ENCODE measurements around the gene DNPH1.

DNPH1 gene

GRCh38 chr6:43178951-43179830 lies 50.1 kb downstream of the DNPH1 start:
- no peaks in the 10 kb centered on the region for H3K9me3 ChIP-seq (ENCODE audit: insufficient read depth, low read length)
- no peak overlapping the region for H3K9ac ChIP-seq (ENCODE audit: insufficient read length, low read depth)
- DNase-seq (ENCODE audit: low read depth, low spot score), result no peak
- H3K27me3 ChIP-seq (ENCODE audit: insufficient read depth, insufficient read length), result no peaks in the 10 kb centered on the region
- TF ChIP-seq SUZ12 (IDR thresholded peaks at IDR 0.05; ENCODE audit: extremely low read depth, insufficient read depth, insufficient read length) (no peak), YY1 (IDR thresholded peaks at IDR 0.05; ENCODE audit: insufficient read depth, insufficient read length) (no peak), ZNF274 (IDR thresholded peaks at IDR 0.05; ENCODE audit: low read depth, low read length) (no peak)
- H3K36me3 ChIP-seq (ENCODE audit: insufficient read depth, insufficient read length, low read length), result peaks cover 50% of the 10 kb centered on the region
- no peak overlapping the region for H3K4me3 ChIP-seq (ENCODE audit: insufficient read length, low read depth)
- H3K4me1 ChIP-seq (ENCODE audit: insufficient read depth, insufficient read length), result peaks cover 3% of the 10 kb centered on the region

GRCh38 chr6:43178150-43178549 lies 51.1 kb downstream of the DNPH1 start:
- peaks cover 58% of the 10 kb centered on the region for H3K36me3 ChIP-seq (ENCODE audit: insufficient read depth, insufficient read length, low read length)
- H3K4me1 ChIP-seq (ENCODE audit: insufficient read depth, insufficient read length), result peaks cover 10% of the 10 kb centered on the region
- H3K9ac ChIP-seq (ENCODE audit: insufficient read length, low read depth), result no peak overlapping the region
- H3K27me3 ChIP-seq (ENCODE audit: insufficient read depth, insufficient read length), result no peaks in the 10 kb centered on the region
- H3K4me3 ChIP-seq (ENCODE audit: insufficient read length, low read depth), result no peak overlapping the region
- TF ChIP-seq YY1 (IDR thresholded peaks at IDR 0.05; ENCODE audit: insufficient read depth, insufficient read length) (no peak), ZNF274 (IDR thresholded peaks at IDR 0.05; ENCODE audit: low read depth, low read length) (no peak), SUZ12 (IDR thresholded peaks at IDR 0.05; ENCODE audit: extremely low read depth, insufficient read depth, insufficient read length) (no peak)
- H3K9me3 ChIP-seq (ENCODE audit: insufficient read depth, low read length), result no peaks in the 10 kb centered on the region
- DNase-seq (ENCODE audit: low read depth, low spot score), result no peak

- no peak for TF ChIP-seq SUZ12 (IDR thresholded peaks at IDR 0.05; ENCODE audit: extremely low read depth, insufficient read depth, insufficient read length)
- no peak for TF ChIP-seq YY1 (IDR thresholded peaks at IDR 0.05; ENCODE audit: insufficient read depth, insufficient read length)
- no peak for TF ChIP-seq ZNF274 (IDR thresholded peaks at IDR 0.05; ENCODE audit: low read depth, low read length)
- Histone ChIP-seq H3K27me3 (ENCODE audit: insufficient read depth, insufficient read length) (no peaks in the 10 kb centered on the region), H3K9me3 (ENCODE audit: insufficient read depth, low read length) (no peaks in the 10 kb centered on the region), H3K4me3 (ENCODE audit: insufficient read length, low read depth) (no peak overlapping the region), H3K36me3 (ENCODE audit: insufficient read depth, insufficient read length, low read length) (peaks cover 58% of the 10 kb centered on the region), H3K9ac (ENCODE audit: insufficient read length, low read depth) (no peak overlapping the region), H3K4me1 (ENCODE audit: insufficient read depth, insufficient read length) (peaks cover 10% of the 10 kb centered on the region)
- DNase-seq (ENCODE audit: low read depth, low spot score), result no peak
Observed at GRCh38 chr6:43176423-43176786, 52.9 kb downstream of the DNPH1 start.

GRCh38 chr6:43175676-43176422 lies 53.4 kb downstream of the DNPH1 start:
- H3K4me1 ChIP-seq (ENCODE audit: insufficient read depth, insufficient read length), result peaks cover 10% of the 10 kb centered on the region
- no peak overlapping the region for H3K4me3 ChIP-seq (ENCODE audit: insufficient read length, low read depth)
- TF ChIP-seq YY1 (IDR thresholded peaks at IDR 0.05; ENCODE audit: insufficient read depth, insufficient read length) (no peak), SUZ12 (IDR thresholded peaks at IDR 0.05; ENCODE audit: extremely low read depth, insufficient read depth, insufficient read length) (no peak), ZNF274 (IDR thresholded peaks at IDR 0.05; ENCODE audit: low read depth, low read length) (no peak)
- no peak for DNase-seq (ENCODE audit: low read depth, low spot score)
- H3K9me3 ChIP-seq (ENCODE audit: insufficient read depth, low read length), result no peaks in the 10 kb centered on the region
- H3K27me3 ChIP-seq (ENCODE audit: insufficient read depth, insufficient read length), result no peaks in the 10 kb centered on the region
- H3K9ac ChIP-seq (ENCODE audit: insufficient read length, low read depth), result no peak overlapping the region
- peaks cover 53% of the 10 kb centered on the region for H3K36me3 ChIP-seq (ENCODE audit: insufficient read depth, insufficient read length, low read length)
